CD4-positive, alpha-beta T cell treated with Interleukin-12 subunit alpha and Interleukin-12 subunit beta, for 1 hour (primary cell): ENCODE data around the gene TMEM132D.

Experiments used
- DNase-seq: peaks from one replicate; pipeline ENCODE4 v3.0.0-alpha.2; 2020

The TMEM132D gene

DNA sequence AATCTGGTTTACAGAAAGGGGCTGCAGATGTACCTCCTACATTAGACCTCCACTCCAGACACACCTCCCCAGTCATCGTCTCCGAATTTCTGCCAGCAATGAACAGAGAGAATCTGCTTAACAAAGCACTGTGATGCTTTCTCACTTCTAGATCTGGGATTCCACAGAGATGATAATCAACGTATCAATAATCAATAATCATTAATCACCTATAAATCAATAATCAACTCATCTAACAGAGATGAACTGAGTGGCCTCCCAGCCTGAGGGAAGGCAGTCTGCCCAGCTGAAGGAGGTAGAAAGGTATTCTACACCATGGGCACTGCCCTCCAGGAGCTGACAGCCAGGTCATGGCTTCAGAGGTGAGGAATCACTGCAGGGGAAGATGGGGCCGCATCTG lies 183.2 kb downstream of the TMEM132D start:
- DNase-seq = no peak

GRCh38 chr12:129719416-129719815 lies 184.4 kb downstream of the TMEM132D start:
- DNase-seq = no peak

DNA sequence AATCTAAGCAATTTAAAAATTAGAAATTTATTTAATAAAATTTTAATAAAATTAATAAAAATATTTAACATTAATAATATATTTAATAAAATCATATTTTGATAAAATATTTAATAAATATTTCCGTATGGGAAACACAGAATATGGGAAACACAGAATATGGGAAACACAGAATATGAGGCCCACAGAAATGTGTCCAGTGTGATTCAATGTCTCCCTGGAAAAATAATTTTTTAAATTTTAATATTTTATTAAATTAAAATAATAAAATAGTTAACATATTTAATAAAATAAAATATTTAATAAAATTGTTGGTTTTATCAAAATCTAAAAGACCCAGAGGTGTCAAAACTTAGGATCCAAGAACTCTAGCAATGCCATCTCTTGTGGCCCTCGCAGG lies 186.4 kb downstream of the TMEM132D start:
- no peak for DNase-seq

DNA sequence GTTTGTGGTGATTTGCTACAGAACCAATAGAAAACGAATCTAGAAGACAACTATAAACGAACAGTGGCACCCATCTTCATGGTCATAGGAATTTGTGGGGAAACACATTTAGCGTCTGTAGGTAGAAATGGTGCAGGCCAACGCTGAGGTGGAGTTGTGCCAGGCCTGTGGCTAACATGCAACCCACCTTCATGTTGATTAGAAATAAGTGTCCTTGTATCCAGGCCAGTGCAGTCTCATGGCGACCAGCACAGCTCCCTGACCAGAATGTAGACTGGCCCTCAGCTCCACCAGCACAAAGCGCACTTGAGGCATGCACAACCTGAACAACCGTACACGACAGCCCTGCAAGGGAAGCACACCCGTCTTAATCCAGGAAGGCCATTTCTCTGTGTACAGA lies 187.0 kb downstream of the TMEM132D start:
- no peak for DNase-seq

DNA sequence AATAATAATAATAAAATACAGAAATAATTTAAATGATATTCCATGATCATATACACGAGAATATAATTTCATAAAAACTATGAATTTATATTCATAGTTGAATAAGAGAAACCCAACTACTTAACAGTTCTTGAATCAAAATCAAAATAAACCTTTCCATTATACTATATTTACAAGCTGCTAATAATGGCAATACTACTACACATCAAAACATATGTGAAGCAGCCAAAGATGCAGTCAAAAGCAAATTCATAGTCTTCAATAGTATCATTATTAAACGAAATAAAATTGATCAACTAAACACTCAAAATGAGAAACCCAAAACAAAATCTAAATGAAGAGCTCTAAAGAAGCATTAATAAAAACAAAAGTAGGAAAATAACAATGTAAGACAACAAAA lies 197.1 kb downstream of the TMEM132D start:
- no peak for DNase-seq

GRCh38 chr12:129704232-129704830 lies 199.5 kb downstream of the TMEM132D start:
- DNase-seq = no peak

- no peak for DNase-seq
Measured at GRCh38 chr12:129701631-129702101, 202.2 kb downstream of the TMEM132D start.

- no peak for DNase-seq
Measured at GRCh38 chr12:129700036-129700435, 203.8 kb downstream of the TMEM132D start.

- DNase-seq = no peak
Measured at GRCh38 chr12:129696926-129697325, 206.9 kb downstream of the TMEM132D start.

DNA sequence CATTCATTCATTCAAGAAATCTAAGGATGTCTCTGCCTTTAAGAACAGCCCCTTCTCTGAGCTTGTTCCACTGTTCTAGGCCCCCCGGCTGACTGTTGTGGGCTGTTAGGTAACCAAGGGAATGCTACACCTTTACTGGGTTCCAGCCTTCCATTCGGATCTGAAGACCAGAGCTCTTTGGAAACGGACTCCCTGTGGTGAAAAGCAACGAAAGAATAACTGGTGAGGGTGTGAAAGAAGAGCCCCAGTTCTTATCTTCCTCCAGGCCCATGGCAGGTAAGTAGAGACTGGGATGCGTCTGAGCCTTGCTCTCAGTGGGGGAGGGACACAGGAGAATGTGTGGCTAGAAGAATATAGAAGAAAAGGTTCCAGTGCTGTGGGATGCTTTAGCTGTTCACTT lies 207.4 kb downstream of the TMEM132D start:
- no peak for DNase-seq

DNA sequence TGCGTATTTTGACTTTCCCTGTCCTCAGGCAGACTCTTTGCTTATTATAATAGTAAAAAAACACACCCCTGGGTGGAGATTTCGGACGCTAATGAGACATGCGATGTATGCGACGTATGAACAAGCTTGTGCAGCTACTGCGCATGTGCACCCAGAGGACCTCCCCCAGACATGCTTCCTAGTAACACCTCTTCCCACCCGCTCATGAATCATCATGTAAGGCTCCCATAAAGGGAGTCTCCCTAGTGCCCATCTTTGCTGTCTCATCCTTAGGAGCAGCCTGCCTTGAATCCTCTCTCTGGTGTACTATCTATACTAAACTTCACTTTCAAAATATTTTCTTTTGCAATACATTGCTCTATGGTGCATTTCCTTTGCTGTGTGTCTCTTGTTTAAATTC lies 210.1 kb downstream of the TMEM132D start:
- no peak for DNase-seq

DNA sequence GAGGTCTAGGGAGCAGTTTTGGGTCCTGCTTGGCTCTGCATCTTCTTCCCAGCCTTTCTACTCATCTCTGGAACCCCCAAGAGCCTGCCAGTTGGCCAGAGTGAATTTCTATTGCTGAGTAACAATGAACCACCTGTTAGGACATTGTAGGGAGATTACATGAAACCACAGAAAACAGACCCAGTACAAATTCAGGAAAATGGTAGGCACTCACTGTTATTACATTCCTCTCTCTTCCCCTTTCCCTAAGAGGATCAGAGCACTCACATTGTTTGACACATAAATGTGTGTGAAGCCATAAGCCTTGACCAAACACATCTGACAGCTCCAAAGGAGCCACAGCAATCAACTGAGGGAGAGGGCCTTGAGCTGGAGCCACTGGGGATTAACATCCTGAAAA lies 216.1 kb downstream of the TMEM132D start:
- no peak for DNase-seq

- DNase-seq = no peak
Measured at GRCh38 chr12:129681830-129682229, 222.0 kb downstream of the TMEM132D start.

- no peak for DNase-seq
Measured at GRCh38 chr12:129681151-129681550, 222.7 kb downstream of the TMEM132D start.

DNA sequence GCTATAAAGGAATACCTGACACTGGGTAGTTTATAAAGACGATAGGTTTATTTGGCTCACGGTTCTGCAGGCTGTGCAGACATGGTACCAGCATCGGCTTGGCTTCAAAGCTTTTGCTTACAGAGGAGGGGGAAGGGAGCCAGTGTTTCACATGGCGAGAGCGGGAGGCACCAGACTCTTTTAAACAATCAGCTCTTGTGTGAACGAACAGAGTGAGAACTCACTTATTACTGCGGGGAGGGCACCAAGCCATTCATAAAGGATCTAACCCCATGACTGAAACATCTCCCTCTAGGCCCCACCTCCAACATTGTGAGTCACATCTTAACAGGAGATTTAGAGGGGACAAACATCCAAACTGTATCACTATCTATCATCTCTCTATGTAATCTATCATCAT lies 227.4 kb downstream of the TMEM132D start:
- no peak for DNase-seq

DNA sequence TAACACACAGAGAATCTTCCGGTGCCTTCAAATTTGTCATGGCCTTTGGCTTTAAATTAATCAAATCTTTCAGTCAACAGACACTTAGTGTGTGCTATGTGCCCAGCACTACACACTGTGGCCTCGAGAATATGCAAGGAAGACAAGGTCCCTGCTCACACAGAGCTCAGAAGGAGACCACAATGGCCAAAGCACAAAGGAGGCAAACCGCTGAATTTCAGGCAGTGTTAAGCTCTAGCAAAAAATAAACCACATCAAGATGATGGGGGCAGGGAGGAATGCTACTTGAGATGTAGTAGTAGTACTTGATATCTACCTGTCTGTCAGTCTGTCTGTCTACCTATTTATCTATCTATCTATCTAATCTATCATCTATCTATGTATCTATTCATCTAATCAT lies 227.9 kb downstream of the TMEM132D start:
- DNase-seq = no peak

GRCh38 chr12:129675496-129675895 lies 228.3 kb downstream of the TMEM132D start:
- no peak for DNase-seq

DNA sequence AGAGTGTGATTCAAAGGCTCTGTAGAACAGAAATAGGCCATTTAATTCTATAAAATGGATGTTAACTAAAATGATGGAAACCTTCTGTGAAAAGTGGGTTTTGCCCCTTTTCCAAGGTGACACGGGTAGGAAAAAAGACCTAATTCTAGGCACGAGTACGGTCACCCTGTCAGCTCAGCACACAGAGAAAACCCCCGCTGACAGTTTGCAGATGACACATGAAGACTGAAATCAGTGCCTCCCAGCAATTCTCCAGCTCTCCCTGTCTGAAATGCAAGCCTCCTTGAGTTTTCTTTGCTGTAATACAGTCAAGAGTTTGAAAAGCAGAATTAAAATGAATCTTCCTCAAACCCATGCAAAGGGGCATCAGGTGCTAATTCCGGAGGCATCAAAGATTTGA lies 230.0 kb downstream of the TMEM132D start:
- DNase-seq = no peak

GRCh38 chr12:129672110-129672509 lies 231.7 kb downstream of the TMEM132D start:
- no peak for DNase-seq

DNA sequence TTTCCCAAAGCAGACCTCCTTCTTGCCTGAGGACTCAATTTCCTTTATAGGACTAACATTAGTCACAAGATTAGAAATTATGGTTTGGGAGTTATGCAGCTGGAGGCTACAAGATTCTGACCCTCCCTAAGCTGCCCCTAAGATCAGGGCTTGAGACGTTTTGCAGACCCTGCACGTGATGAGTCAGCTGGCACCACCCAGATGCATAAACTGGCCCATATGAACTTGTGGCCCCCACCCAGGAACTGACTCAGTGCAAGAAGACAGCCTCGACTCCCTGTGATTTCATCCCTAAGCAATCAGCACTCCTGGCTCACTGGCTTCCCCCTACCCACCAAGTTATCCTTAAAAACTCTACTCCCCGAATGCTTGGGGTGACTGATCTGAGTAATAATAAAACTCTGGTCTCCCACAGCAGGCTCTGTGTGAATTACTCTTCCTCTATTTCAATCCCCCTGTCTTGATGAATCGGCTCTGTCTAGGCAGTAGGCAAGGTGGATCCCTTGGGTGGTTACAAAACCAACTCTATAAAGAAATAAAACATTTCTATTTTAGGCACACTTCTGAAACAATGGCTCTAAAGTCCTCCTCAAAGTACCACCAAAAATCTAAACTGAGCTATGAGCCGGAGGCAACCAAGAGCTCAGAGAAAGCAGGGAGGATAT lies 233.4 kb downstream of the TMEM132D start:
- DNase-seq = no peak

- DNase-seq = no peak
Measured at GRCh38 chr12:129665414-129665813, 238.4 kb downstream of the TMEM132D start.

GRCh38 chr12:129662234-129662633 lies 241.6 kb downstream of the TMEM132D start:
- DNase-seq = no peak

GRCh38 chr12:129660946-129661345 lies 242.9 kb downstream of the TMEM132D start:
- no peak for DNase-seq

DNA sequence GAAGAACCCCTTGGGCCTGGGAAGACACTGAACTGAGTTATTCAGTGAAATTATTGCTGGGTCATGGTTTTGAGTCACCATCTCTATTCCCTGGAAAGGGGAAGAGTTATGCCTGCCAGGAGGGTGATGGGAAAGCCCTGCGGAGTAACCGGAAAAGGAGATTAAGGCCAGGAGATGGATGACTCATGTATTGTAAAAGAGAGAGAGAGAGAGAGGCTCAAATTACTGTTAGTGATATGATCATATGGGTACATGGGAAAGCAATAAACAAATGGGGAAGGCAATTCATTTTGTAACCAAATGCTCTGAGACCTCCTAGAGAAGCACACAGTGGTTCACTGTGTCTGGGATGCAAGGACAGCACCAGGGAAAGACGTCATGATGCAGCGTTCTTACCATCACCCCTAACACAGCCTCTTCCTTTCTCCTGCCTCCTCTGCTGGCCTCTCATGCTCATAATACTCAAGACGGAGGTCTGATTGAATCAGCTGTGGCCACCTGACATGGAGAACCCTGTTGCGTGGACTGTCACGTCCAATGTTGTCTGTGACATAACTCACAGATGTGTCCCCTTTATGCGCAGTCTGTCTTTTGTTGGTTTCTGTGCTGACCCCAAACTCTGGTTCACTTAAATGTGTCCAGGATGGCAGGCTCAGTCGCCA lies 243.7 kb downstream of the TMEM132D start:
- DNase-seq = no peak
